Measurements from ENCODE around the gene PDZK1IP1.
"Not testable (repeated sequence)": the region's sequence is repeated elsewhere in the genome, so short reads cannot be mapped to it uniquely, and the experiment has no call there.

The PDZK1IP1 gene

DNA sequence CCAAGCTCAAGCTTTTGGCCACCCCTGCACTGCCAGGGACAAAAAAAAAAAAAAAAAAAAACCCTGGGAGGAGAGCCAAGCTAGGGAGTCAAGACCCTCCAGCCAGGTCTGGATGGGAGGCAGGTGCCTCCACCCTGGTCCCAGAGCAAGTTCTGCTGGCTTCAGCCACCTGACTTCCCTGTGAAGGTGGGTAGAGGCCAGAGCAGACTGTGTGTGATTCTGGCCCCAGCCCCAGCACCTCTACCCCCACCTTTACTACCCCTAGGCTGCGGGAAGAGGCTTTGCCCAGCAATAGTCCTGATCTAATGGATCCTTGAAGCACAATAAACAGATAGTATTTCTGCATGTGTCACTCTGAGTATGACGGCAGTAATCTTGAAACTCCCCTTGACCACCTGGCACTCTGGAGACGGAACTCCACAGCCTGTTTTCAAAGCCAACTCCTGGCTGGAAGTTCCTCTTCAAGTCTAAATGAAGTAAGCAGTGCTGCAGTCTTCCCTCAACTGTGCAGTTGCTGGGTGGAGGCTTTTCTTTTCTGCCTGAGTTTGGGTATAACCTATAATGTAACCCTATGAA lies 9.8 kb downstream of the PDZK1IP1 start:
- DNase-seq, result peak; percentile 14

DNA sequence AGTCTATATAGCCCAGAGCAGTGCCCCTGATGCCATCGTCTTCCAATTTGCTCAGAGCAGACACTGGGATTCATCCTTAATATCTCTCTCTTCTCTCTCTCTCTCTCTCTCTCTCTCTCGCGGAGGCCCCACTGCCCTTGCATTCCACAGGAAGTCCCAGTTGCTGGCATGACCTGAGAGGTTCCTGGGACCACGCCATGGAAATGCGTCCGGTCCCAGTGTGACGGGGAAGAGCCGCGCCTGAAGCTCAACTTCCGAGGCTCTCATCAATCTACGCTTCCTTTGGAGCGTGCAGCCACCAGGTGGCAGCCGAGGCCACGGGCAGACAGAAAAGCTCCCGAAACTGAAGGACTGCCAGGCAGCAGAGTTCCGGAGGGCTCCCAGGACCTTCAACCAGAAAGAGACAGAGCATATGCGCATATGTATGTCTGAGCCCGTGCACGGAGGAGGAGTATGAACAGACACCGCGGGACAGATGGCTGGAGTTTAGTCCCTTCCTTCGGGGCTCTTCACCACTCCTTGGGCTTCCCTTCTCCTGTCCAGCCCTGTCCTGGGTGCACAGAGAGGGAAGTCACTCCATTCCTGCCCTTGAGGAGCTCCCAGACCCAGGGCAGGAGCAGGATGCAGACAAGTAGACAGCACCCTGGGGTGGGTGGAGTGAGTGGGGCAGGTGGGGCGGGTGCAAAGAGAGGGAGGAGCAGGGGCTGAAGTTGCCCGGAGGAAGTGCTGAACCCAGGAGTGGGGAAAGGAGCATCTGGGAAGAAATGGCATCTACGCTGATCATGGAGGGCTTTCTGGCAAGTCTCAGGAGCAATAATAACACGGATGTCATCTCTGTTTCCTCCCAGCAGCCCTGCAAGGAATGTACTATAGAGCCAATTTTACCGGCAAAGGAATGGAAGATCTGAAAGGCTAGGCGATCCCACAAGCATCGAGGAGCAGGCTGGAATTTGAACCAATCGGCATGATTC lies 10.5 kb downstream of the PDZK1IP1 start:
- peak; percentile 94 for DNase-seq

DNA sequence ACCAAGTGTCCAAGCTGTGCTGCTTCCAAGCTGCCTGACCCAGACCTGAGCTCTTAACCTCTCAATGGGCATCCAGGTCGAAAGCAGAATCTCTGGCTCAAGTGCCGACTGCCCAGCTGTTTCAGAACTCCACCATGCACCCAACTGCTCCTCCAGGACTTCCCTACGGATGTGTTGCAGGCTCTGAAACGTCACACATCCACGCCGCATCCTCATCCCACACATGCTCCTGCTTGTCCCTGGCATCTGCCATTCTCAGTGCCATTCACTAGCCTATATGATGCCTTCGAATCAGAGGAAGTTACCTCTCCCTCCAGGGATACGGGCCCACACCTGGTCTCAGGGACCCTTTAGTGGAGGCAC lies 11.2 kb downstream of the PDZK1IP1 start:
- peak; percentile 11 for DNase-seq

- no peak for DNase-seq
Measured at GRCh38 chr1:47178020-47178419, 11.8 kb downstream of the PDZK1IP1 start.

DNA sequence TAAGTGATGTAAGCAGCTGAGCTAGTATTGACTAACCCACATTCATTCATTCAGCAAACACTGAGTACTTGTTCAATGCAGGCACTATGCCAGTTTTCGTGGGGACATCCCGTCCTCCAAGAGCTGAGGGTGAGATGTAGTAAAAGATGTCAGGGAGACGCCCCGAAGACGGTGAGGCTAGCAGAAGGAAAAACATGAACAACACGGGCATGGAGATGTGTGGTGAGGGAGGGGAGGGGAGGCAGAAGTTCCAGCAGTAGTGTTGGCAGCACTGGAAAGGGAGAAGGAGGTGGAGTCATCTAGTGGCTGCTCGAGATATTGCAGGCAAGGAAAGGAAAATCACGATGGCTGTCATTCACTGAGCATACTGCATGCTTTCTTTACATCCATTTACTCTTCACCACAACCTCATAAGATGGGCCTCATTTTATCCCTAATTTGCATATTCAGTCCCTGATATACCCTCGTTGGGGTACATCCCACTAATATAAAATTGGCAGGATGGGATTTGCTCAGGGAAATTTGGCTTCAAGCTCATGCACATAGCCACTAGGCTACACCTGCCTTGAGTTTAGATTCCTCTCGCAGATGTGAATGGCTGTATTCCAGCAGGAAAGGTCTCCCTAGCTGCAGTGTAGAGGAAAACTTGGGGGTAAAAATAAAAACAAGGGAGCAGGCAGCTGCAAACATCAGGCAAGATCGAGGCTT lies 14.5 kb downstream of the PDZK1IP1 start:
- peak; percentile 58 for DNase-seq

DNA sequence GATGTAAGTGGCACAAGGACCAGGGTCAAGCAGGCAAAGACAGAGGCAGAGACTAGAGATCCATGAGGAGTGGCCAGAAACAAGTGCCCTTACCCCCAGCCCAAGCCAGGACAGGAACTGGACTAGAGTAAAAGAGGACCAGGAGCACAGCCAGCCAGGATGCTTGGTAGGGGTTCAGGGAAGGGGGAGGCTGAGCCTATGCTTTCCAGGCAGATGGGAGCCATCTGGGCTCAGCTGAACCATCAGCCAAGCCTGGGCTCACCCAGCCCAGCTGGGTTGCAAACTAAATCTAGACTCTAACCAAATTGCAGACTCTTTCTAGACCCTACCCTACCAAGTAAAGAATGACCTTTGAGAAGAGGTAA lies 15.2 kb downstream of the PDZK1IP1 start:
- DNase-seq, result no peak

DNA sequence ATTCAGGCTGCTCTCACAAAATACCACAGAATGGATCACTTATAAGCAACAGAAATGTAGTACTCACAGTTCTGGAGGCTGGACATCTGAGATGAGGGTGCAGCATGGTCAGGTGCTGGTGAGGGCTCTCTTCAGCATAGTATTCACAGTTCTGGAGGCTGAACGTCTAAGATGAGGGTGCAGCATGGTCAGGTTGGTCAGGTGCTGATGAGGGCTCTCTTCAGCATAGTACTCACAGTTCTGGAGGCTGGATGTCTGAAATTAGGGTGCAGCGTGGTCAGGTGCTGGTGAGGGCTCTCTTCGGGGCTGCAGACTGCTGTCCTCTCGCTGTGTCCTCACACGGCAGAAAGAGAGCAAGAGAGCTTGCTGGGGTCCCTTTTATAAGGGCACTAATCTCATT lies 17.1 kb downstream of the PDZK1IP1 start:
- no peak for DNase-seq

DNA sequence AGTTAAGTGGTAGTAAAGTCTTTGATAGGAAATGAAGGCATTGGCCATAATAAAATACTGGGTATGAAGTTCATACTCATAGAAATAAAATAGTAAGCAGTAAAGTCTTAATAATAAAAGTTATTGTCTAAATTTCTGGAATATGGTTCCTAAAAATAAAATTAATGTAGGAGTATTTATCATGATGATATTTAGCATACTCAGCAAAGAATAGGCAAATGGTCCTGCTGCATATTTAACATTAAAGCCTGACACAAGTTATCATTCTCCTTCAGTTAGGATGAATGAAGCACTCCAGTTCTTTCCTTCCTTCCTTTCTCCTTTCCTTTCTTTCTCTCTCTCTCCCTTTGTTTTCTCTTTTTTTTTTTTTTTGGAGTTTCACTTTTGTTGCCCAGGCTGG lies 25.3 kb downstream of the PDZK1IP1 start:
- no peak for DNase-seq

- no peak for DNase-seq
Measured at GRCh38 chr1:47161298-47162040, 28.4 kb downstream of the PDZK1IP1 start.

DNA sequence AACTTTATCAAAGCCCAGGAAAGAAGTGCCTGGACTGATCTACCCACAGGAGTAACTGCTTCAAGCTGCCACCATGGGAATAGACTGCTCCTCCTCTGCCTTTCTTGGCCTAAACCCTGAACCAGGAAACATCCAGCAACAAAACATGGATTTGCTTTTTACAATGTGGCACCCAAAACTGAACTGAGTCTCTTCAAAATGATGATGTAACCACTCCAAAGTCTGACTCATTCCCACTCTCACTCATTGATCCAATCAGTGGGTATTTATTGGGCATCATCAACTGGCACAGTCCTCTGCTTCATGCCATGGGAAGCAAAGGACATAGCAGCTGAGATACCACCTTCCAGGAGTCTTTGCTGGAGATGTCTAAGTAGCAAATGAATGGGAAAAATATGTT lies 29.1 kb downstream of the PDZK1IP1 start:
- DNase-seq, result no peak

DNA sequence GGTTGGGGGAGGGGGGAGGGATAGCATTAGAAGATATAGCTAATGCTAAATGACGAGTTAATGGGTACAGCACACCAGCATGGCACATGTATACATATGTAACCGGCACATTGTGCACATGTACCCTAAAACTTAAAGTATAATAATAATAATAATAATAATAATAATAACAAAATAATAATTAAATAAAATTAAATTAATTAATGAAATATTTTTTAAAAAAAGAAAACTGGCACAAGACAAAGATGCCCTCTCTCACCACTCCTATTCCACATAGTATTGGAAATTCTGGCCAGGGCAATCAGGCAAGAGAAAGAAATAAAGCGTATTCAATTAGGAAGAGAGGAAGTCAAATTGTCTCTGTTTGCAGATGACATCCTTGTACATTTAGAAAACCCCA lies 31.9 kb downstream of the PDZK1IP1 start:
- DNase-seq, result not testable (repeated sequence)

- DNase-seq, result not testable (repeated sequence)
Measured at GRCh38 chr1:47156457-47156856, 33.4 kb downstream of the PDZK1IP1 start.

- DNase-seq, result not testable (repeated sequence)
Measured at GRCh38 chr1:47149162-47149561, 40.7 kb downstream of the PDZK1IP1 start.

DNA sequence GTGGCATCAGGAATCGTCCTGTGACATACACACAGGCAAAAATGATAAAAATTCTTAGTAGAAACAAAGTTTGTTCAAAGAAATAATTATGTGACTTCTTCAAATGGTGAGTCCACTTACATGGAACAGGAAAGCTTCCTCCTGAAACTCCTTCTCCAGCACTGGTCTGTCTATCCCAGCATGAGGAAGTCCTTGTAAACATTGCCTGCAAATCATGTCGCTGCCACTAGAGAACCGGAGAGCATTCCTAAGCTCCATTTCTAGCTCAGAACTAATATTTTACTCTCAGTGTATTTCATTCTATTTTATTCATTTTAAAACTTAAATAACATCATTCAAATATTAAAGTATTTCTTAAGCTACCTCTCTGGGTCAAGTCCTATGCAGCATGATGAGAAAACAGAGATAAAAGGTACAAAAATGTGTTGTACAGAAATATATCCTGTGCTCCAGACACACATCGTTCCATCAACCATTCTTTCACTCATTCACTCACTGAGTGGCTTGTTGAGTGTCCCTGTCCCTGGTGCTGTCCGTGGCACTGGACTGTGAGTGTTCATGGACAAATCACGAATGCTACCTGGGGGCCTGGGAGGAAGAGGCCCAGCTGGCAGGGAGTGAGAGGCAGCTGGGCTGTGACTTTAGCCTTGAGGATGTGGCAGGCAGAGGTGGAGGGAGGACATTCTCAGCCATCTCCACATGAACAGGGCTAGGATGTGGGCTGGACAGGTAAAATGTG lies 42.6 kb downstream of the PDZK1IP1 start:
- DNase-seq, result no peak

GRCh38 chr1:47146495-47146894 lies 43.3 kb downstream of the PDZK1IP1 start:
- DNase-seq, result not testable (repeated sequence)

GRCh38 chr1:47143654-47144053 lies 46.2 kb downstream of the PDZK1IP1 start:
- not testable (repeated sequence) for DNase-seq

DNA sequence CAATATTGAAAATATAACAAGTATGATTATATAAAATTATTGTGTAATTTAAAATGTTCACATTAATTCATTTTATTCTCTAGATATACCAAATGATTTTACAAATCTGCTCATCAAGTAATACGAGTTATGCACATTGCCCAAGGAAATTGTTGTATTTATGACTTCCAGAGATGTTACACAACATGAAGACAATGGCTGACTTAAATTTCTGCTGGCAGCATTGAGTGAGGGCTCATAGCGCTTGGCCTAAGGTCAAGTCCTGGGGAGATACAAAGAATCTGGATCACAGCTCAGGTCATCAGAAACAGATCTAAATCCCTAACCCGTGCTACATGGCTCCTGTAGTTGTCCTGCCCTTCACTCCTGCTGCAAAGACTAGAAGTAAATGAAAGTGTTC lies 49.5 kb downstream of the PDZK1IP1 start:
- DNase-seq, result not testable (repeated sequence)

DNA sequence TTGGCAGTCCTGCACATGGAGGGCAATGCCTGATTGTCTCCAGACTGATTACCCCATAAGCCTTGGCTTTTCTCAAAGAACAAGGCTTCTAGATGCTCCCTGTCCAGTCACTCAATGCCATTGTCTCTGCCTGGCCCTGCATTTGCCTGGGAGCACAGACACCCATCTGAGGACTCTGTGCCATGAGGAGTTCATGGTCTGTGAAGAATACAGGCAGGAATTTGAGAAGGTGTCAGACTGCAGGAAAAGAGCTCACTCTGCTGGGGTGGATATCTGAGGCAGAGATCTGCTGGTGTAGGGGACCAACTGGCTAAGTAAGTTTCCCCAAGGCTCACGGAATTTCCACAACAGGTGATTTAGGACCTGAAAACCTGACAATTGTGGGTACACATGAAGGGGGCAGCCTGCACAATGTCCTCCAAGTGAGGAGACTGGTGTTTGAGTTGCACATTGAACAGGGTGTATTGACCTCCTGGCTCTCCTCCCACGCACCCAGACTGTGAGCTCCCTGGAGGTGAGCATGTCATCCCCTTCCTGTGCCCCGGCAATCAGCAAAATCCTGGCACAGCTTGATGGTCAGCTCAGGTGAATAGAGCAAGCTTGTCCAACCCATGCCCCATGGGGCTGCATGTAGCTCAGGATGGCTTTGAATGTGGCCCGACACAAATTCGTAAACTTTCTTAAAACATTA lies 51.8 kb downstream of the PDZK1IP1 start:
- DNase-seq, result no peak

GRCh38 chr1:47137198-47137597 lies 52.6 kb downstream of the PDZK1IP1 start, which contains the start of gene CYP4A22:
TSS of gene CYP4A22 (plus strand) at chr1:47137441. CDS start at chr1:47137486, 45 bp downstream.
- no peak for DNase-seq

Data from femur (tissue), 1 donor.